PC-9 (cell line): ENCODE results near the gene LMCD1.

Experiments
- EZH2 ChIP-seq: fragments of 200-600 bp; sonication (generic); IDR thresholded peaks from 2 replicates; pipeline ENCODE4 v1.8.0; 2017; ENCODE audit warnings: antibody characterized with exemption, low read depth
- TF ChIP-seq, protein P1 (sequence below): fragments of 200-600 bp; sonication (generic); conservative IDR thresholded peaks from 2 replicates; pipeline ENCODE4 v1.6.1; 2017; ENCODE audit warnings: mixed run types, antibody characterized with exemption, mild to moderate bottlenecking, moderate library complexity

DNA sequence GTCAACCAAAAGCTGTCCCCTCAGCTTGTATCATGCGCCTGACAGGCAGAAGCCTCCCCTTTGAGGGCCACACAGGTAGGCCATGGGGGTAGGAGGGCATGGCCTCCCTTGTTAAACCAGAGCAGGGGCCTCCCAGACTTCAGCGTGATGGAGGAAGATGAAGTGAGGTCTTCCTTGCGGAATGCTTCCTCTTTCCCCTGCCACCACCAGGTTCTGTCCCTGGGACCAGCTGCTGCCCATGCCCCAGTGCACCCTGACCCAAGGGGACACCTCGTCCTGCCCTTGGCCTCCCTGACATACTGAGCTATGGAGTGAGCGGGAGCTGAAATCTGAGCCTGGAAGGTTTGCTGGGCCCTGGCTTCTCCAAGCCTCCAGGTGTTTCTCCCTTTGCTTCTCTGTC, 116.3 kb downstream of the LMCD1 start:
- TF ChIP-seq, protein P1, sequence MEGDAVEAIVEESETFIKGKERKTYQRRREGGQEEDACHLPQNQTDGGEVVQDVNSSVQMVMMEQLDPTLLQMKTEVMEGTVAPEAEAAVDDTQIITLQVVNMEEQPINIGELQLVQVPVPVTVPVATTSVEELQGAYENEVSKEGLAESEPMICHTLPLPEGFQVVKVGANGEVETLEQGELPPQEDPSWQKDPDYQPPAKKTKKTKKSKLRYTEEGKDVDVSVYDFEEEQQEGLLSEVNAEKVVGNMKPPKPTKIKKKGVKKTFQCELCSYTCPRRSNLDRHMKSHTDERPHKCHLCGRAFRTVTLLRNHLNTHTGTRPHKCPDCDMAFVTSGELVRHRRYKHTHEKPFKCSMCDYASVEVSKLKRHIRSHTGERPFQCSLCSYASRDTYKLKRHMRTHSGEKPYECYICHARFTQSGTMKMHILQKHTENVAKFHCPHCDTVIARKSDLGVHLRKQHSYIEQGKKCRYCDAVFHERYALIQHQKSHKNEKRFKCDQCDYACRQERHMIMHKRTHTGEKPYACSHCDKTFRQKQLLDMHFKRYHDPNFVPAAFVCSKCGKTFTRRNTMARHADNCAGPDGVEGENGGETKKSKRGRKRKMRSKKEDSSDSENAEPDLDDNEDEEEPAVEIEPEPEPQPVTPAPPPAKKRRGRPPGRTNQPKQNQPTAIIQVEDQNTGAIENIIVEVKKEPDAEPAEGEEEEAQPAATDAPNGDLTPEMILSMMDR = no peak
- no peak for TF ChIP-seq EZH2
